Measurements from ENCODE around the gene LARP4B.

LARP4B gene

DNA sequence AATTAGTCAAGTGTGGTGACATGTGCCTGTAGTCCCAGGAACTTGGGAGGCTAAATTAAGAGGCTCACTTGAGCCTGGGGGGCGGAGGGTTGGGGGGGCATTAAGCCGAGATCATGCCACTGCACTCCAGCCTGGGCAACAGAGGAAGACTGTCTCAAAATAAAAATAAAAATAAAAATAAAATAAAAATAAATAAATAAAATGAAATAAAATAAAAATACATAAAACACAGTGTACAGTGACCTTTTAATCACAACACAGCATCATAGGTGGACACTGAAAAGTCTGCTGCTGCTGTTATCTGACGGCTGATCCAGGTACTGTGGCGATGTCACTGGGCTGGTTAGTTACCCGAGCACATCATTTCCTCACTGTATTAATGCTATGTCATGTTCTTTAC, 27.1 kb downstream of the LARP4B start:
- TF ChIP-seq, protein P1, sequence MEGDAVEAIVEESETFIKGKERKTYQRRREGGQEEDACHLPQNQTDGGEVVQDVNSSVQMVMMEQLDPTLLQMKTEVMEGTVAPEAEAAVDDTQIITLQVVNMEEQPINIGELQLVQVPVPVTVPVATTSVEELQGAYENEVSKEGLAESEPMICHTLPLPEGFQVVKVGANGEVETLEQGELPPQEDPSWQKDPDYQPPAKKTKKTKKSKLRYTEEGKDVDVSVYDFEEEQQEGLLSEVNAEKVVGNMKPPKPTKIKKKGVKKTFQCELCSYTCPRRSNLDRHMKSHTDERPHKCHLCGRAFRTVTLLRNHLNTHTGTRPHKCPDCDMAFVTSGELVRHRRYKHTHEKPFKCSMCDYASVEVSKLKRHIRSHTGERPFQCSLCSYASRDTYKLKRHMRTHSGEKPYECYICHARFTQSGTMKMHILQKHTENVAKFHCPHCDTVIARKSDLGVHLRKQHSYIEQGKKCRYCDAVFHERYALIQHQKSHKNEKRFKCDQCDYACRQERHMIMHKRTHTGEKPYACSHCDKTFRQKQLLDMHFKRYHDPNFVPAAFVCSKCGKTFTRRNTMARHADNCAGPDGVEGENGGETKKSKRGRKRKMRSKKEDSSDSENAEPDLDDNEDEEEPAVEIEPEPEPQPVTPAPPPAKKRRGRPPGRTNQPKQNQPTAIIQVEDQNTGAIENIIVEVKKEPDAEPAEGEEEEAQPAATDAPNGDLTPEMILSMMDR (IDR thresholded peaks at IDR 0.05; ENCODE audit: low read depth, low read length), result no peak
- no peak overlapping the region for H3K4me3 ChIP-seq (replicated peaks in 1 of 2; ENCODE audit: low read depth in 2 of 2, low read length in 2 of 2)
- DNase-seq (ENCODE audit: low read depth in 2 of 2), result no peak

DNA sequence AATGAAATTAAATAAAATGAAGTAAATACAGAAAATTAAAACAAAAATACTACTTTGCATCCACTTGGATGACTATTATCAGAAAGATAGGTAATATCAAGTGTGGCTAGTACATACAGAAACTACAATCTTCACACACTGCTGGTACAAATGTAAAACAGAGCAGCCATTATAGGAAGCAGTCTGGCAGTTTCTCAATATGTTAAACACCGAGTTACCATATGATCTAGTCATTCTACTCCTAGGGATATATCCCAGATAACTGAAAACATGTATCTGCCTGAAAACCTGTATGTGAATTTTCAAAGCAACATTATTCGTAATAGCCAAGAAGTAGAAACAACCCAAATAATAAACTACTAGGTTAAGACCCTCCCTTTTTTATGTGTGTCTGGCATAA, 33.4 kb downstream of the LARP4B start:
- no peak overlapping the region for H3K4me3 ChIP-seq (replicated peaks in 1 of 2; ENCODE audit: low read depth in 2 of 2, low read length in 2 of 2)
- DNase-seq (ENCODE audit: low read depth in 2 of 2), result no peak
- TF ChIP-seq, protein P1 (IDR thresholded peaks at IDR 0.05; ENCODE audit: low read depth, low read length), result no peak

DNA sequence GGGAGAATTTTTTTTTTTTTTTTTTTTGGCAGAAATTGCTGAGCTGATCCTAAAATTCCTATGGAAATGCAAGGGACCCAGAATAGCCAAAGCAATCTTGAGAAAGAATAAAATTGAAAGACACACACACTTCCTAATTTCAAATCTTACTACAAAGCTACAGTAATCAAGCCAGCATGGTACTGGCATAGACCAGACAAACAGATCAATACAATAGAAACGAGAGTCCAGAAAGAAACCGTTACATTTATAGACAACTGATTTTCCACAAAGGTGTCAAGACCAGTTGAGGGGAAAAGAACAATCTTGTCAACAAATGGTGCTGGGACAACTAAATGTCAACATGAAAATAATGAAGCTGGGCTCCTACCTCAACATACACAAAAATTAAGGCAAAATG, 34.5 kb downstream of the LARP4B start:
- no peak for DNase-seq (ENCODE audit: low read depth in 2 of 2)
- no peak overlapping the region for H3K4me3 ChIP-seq (replicated peaks in 1 of 2; ENCODE audit: low read depth in 2 of 2, low read length in 2 of 2)

DNA sequence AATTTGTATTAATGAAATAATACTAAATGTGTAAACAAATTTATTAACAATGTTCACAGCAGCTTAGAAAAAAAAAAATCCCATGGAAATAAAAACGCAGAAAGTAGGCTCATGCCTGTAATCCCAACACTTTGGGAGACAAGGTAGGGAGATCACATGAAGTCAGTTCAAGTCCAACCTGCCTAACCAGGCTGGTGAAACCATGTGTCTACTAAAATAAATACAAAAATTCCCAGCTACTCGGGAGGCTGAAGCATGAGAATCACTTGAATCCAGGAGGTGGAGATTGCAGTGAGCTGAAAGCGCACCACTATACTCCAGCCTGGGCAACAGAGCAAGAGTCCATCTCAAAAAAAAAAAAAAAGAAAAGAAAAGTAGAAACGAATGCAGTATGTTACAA, 36.2 kb downstream of the LARP4B start:
- no peak overlapping the region for H3K4me3 ChIP-seq (replicated peaks in 1 of 2; ENCODE audit: low read depth in 2 of 2, low read length in 2 of 2)
- no peak for DNase-seq (ENCODE audit: low read depth in 2 of 2)
- TF ChIP-seq, protein P1 (IDR thresholded peaks at IDR 0.05; ENCODE audit: low read depth, low read length), result no peak

More for the DNA sequence above, 34.5 kb downstream of the LARP4B start:
- TF ChIP-seq, protein P1 (IDR thresholded peaks at IDR 0.05; ENCODE audit: low read depth, low read length), result no peak

DNA sequence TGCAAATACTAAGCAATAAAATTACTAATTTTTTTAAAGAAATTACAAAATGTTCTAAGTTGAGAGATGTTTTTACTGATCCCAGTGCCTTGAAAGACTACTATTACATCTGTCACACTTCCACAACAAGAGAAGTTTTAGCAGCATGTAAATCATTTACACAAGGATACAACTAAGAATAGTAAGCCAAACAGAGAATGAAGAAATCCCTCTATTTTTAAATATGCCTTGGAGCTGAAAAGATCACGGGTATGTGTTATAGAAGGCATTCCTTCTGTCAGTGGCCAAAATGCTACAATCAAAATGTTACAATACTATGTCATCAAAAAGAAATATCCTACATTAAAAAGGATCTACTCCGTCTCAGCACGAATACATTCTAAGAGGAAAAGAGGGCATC, 52.6 kb downstream of the LARP4B start:
- no peak for DNase-seq (ENCODE audit: low read depth in 2 of 2)
- no peak overlapping the region for H3K4me3 ChIP-seq (replicated peaks in 1 of 2; ENCODE audit: low read depth in 2 of 2, low read length in 2 of 2)
- TF ChIP-seq, protein P1 (IDR thresholded peaks at IDR 0.05; ENCODE audit: low read depth, low read length), result no peak

DNA sequence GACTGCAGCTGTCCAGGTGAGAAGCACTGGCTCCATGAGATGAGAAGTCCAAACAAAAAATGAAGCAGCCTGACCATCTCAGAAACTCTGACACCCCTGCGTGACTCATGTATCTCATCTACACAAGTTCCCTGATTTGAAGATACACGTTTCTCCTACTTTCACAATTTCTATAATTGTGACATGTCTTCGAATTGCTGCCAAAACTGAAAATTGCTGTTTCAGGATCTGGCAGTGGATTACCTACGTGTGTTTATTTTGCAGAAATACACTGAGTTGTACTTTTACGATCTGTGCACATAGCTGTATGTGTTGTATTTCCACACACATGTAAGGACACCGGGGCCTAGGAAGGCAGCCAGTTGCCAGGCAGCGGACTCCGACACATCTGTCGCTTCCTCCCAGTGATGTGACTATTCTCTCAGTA, 53.2 kb downstream of the LARP4B start:
- no peak overlapping the region for H3K4me3 ChIP-seq (replicated peaks in 1 of 2; ENCODE audit: low read depth in 2 of 2, low read length in 2 of 2)
- TF ChIP-seq, protein P1 (IDR thresholded peaks at IDR 0.05; ENCODE audit: low read depth, low read length), result no peak
- peak in 1 of 2 donors; percentile 13 for DNase-seq (ENCODE audit: low read depth in 2 of 2)

DNA sequence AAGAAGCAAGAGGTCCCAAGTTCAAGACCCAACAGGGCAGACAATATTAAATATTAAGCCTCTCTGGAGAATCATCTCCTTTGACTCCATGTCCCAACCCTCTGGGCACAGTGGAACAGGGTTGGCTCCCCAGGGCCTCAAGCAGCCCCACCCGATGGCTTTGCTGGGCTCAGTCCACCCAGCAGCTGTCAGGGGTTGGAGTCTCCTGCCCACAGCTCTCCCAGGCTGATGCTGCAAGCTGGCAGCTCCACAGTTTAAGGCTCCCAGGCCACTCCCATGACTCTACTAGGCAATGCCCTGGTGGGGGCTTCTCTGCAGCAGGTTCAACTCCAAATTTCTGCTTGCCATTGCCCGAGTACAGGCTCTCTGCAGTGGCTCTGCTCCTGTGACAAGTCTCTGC, 55.1 kb downstream of the LARP4B start:
- DNase-seq (ENCODE audit: low read depth in 2 of 2), result no peak
- TF ChIP-seq, protein P1 (IDR thresholded peaks at IDR 0.05; ENCODE audit: low read depth, low read length), result no peak
- no peak overlapping the region for H3K4me3 ChIP-seq (replicated peaks in 1 of 2; ENCODE audit: low read depth in 2 of 2, low read length in 2 of 2)

Measured in cardiac fibroblast (primary cell).